GM13976 (cell line): ENCODE data around the gene CCDC127.

ENCODE experiments used
- DNase-seq: peaks from one replicate; pipeline ENCODE4 v3.0.0; 2012; ENCODE audit warnings: low spot score
- CTCF ChIP-seq: IDR thresholded peaks from 2 replicates; pipeline ENCODE4 v1.5.1; 2012; ENCODE audit warnings: borderline replicate concordance, mild to moderate bottlenecking; ENCODE audit not compliant: insufficient read depth; ENCODE audit errors: extremely low read depth, missing control alignments, control extremely low read depth
- in situ Hi-C: fragments of 300-500 bp; cut with MboI; formaldehyde crosslinking; loops from one replicate; pipeline ENCODE4 v1.12.0; 2022; ENCODE audit warnings: low sequenced_read_pairs, mixed read lengths, inconsistent platforms; ENCODE audit not compliant: unreplicated experiment

Gene CCDC127

GRCh38 chr5:162190-162564 is 55.8 kb downstream of the CCDC127 start:
- TF ChIP-seq CTCF: no peak
- in situ Hi-C loops: no loop called here
- DNase-seq: no peak

- TF ChIP-seq CTCF: no peak
- in situ Hi-C loops: no loop called here
- DNase-seq: no peak
Observed at GRCh38 chr5:161803-162110, 56.2 kb downstream of the CCDC127 start.

- no peak for TF ChIP-seq CTCF
- in situ Hi-C loops: no loop called here
- no peak for DNase-seq
Observed at GRCh38 chr5:160921-161802, 56.8 kb downstream of the CCDC127 start.

GRCh38 chr5:160173-160510 is 57.8 kb downstream of the CCDC127 start:
- in situ Hi-C loops: no loop called here

GRCh38 chr5:159448-160172 is 58.3 kb downstream of the CCDC127 start:
- no peak for TF ChIP-seq CTCF
- in situ Hi-C loops: no loop called here
- DNase-seq: no peak

More at GRCh38 chr5:160173-160510, 57.8 kb downstream of the CCDC127 start:
- no peak for TF ChIP-seq CTCF
- DNase-seq: no peak

GRCh38 chr5:158807-159447 is 59.0 kb downstream of the CCDC127 start:
- in situ Hi-C loops: no loop called here
- TF ChIP-seq CTCF: no peak
- DNase-seq: no peak
